Activated CD8-positive, alpha-beta memory T cell treated with anti-CD3 and anti-CD28 coated beads, Interleukin-2, amount 10 ng/mL, durations not matched to agents 7 days and 5 days (primary cell): ENCODE results near the gene TNRC6C. TPM values are rescaled to one million over a fixed set of nuclear protein-coding genes. Genes with fewer than 3 reads are reported as not detected.

Source experiments
- ATAC-seq: fragments of 150-1000 bp; cut with Tn5 transposase; one replicate; pipeline ENCODE4 v1.10.0; 2021; ENCODE audit warnings: moderate library complexity
- CTCF ChIA-PET: fragments of 350-600 bp; sonication (Branson Sonifier 250); formaldehyde crosslinking; loops from one replicate; lab custom pipeline; 2021; ENCODE audit warnings: antibody characterized with exemption; lab: Charles Lee
- DNase-seq: peaks from one replicate; pipeline ENCODE4 v3.0.0-alpha.2; 2020
- H3K27ac Mint-ChIP-seq: one replicate; pipeline ENCODE4 v1.8.0; 2021; ENCODE audit warnings: mild to moderate bottlenecking, mixed read lengths
- H3K27me3 Mint-ChIP-seq: one replicate; pipeline ENCODE4 v1.8.0; 2021; ENCODE audit warnings: mixed read lengths
- H3K36me3 Mint-ChIP-seq: one replicate; pipeline ENCODE4 v1.8.0; 2021; ENCODE audit warnings: mild to moderate bottlenecking, mixed read lengths
- H3K4me1 Mint-ChIP-seq: one replicate; pipeline ENCODE4 v1.8.0; 2021; ENCODE audit warnings: mixed read lengths
- H3K4me3 Mint-ChIP-seq: one replicate; pipeline ENCODE4 v1.8.0; 2021; ENCODE audit warnings: mild to moderate bottlenecking, moderate library complexity, mixed read lengths
- H3K9me3 Mint-ChIP-seq: one replicate; pipeline ENCODE4 v1.8.0; 2022; ENCODE audit warnings: low read depth, mixed read lengths
- total RNA-seq, 2 experiments: library from RNA; stranded (reverse); gene quantifications; one replicate each; pipeline ENCODE4 v1.2.3, GENCODE V29; 2021

The TNRC6C gene
- total RNA-seq, 2 experiments from 2014 or later = 24.9 to 39.3 TPM

- CTCF ChIA-PET = no interaction called here
- Mint-ChIP-seq H3K4me3 (no peak overlapping the region), H3K36me3 (no peaks in the 10 kb centered on the region), H3K4me1 (no peaks in the 10 kb centered on the region), H3K27me3 (peaks cover 12% of the 10 kb centered on the region), H3K27ac (no peak overlapping the region), H3K9me3 (no peaks in the 10 kb centered on the region)
- DNase-seq = no peak
- ATAC-seq = no peak
Observed at GRCh38 chr17:77941004-77941403, 17.5 kb upstream of the TNRC6C start.

GRCh38 chr17:77942112-77942988 is 16.2 kb upstream of the TNRC6C start:
- peaks cover 7% of the 10 kb centered on the region for H3K27me3 Mint-ChIP-seq
- H3K4me1 Mint-ChIP-seq = no peaks in the 10 kb centered on the region
- no peaks in the 10 kb centered on the region for H3K36me3 Mint-ChIP-seq
- CTCF ChIA-PET = no interaction called here
- no peaks in the 10 kb centered on the region for H3K9me3 Mint-ChIP-seq
- DNase-seq (no peak), ATAC-seq (no peak)
- no peak overlapping the region for H3K4me3 Mint-ChIP-seq
- no peak overlapping the region for H3K27ac Mint-ChIP-seq

GRCh38 chr17:77943971-77944370 is 14.5 kb upstream of the TNRC6C start:
- no peak for ATAC-seq
- peaks cover 15% of the 10 kb centered on the region for H3K27me3 Mint-ChIP-seq
- no peaks in the 10 kb centered on the region for H3K9me3 Mint-ChIP-seq
- H3K36me3 Mint-ChIP-seq = no peaks in the 10 kb centered on the region
- H3K4me3 Mint-ChIP-seq = no peak overlapping the region
- no peaks in the 10 kb centered on the region for H3K4me1 Mint-ChIP-seq
- CTCF ChIA-PET = no interaction called here
- no peak overlapping the region for H3K27ac Mint-ChIP-seq
- no peak for DNase-seq

- no peaks in the 10 kb centered on the region for H3K9me3 Mint-ChIP-seq
Observed at GRCh38 chr17:77944390-77945222, 13.9 kb upstream of the TNRC6C start.

GRCh38 chr17:77946900-77947645 is 11.4 kb upstream of the TNRC6C start:
- CTCF ChIA-PET = no interaction called here
- DNase-seq = no peak
- ATAC-seq = no peak
- H3K36me3 Mint-ChIP-seq = no peaks in the 10 kb centered on the region
- H3K4me1 Mint-ChIP-seq = peaks cover 2% of the 10 kb centered on the region
- no peak overlapping the region for H3K27ac Mint-ChIP-seq
- H3K27me3 Mint-ChIP-seq = peaks cover 28% of the 10 kb centered on the region
- H3K4me3 Mint-ChIP-seq = no peak overlapping the region
- no peaks in the 10 kb centered on the region for H3K9me3 Mint-ChIP-seq

More at GRCh38 chr17:77944390-77945222, 13.9 kb upstream of the TNRC6C start:
- H3K4me1 Mint-ChIP-seq = no peaks in the 10 kb centered on the region
- no peak for DNase-seq
- no peaks in the 10 kb centered on the region for H3K36me3 Mint-ChIP-seq
- no peak for ATAC-seq
- peaks cover 20% of the 10 kb centered on the region for H3K27me3 Mint-ChIP-seq
- CTCF ChIA-PET = no interaction called here
- H3K4me3 Mint-ChIP-seq = no peak overlapping the region
- H3K27ac Mint-ChIP-seq = no peak overlapping the region

- CTCF ChIA-PET = no interaction called here
- H3K4me3 Mint-ChIP-seq = no peak overlapping the region
- no peaks in the 10 kb centered on the region for H3K9me3 Mint-ChIP-seq
- ATAC-seq = no peak
- peaks cover 44% of the 10 kb centered on the region for H3K27me3 Mint-ChIP-seq
- no peak overlapping the region for H3K27ac Mint-ChIP-seq
- peaks cover 6% of the 10 kb centered on the region for H3K4me1 Mint-ChIP-seq
- H3K36me3 Mint-ChIP-seq = no peaks in the 10 kb centered on the region
- DNase-seq = no peak
Observed at GRCh38 chr17:77948690-77949114, 9.8 kb upstream of the TNRC6C start.

- H3K9me3 Mint-ChIP-seq = no peaks in the 10 kb centered on the region
- no peak for DNase-seq
- no peak overlapping the region for H3K27ac Mint-ChIP-seq
- H3K27me3 Mint-ChIP-seq = peaks cover 63% of the 10 kb centered on the region
- peaks cover 6% of the 10 kb centered on the region for H3K4me1 Mint-ChIP-seq
- CTCF ChIA-PET = no interaction called here
- H3K4me3 Mint-ChIP-seq = no peak overlapping the region
- no peak for ATAC-seq
- no peaks in the 10 kb centered on the region for H3K36me3 Mint-ChIP-seq
Observed at GRCh38 chr17:77951123-77951522, 7.4 kb upstream of the TNRC6C start.

- peaks cover 13% of the 10 kb centered on the region for H3K4me1 Mint-ChIP-seq
Observed at GRCh38 chr17:77952368-77952767, 6.1 kb upstream of the TNRC6C start.

GRCh38 chr17:77957235-77957856 is 1.2 kb upstream of the TNRC6C start:
- peaks cover 31% of the 10 kb centered on the region for H3K4me1 Mint-ChIP-seq
- no peaks in the 10 kb centered on the region for H3K9me3 Mint-ChIP-seq
- peak overlapping the region; percentile 84 for H3K4me3 Mint-ChIP-seq
- peaks cover 7% of the 10 kb centered on the region for H3K36me3 Mint-ChIP-seq
- peaks cover 41% of the 10 kb centered on the region for H3K27me3 Mint-ChIP-seq
- ATAC-seq (no peak), DNase-seq (no peak)
- CTCF ChIA-PET = interaction anchor here (0.9 to 2.6 kb wide), 4 partner anchors 8 to 420 kb away, joined by 3 to 14 read pairs (median 8); no protein-coding TSS in a partner anchor
- peak overlapping the region; percentile 73 for H3K27ac Mint-ChIP-seq

More at GRCh38 chr17:77952368-77952767, 6.1 kb upstream of the TNRC6C start:
- DNase-seq (no peak), ATAC-seq (no peak)
- H3K27me3 Mint-ChIP-seq = peaks cover 67% of the 10 kb centered on the region
- H3K27ac Mint-ChIP-seq = no peak overlapping the region
- no peaks in the 10 kb centered on the region for H3K36me3 Mint-ChIP-seq
- H3K4me3 Mint-ChIP-seq = no peak overlapping the region
- H3K9me3 Mint-ChIP-seq = no peaks in the 10 kb centered on the region
- CTCF ChIA-PET = no interaction called here

GRCh38 chr17:77958716-77959125 is 218 bp downstream of the TNRC6C start:
- Mint-ChIP-seq H3K36me3 (peaks cover 9% of the 10 kb centered on the region), H3K27me3 (peaks cover 28% of the 10 kb centered on the region), H3K9me3 (no peaks in the 10 kb centered on the region), H3K27ac (no peak overlapping the region), H3K4me3 (peak overlapping the region; percentile 84), H3K4me1 (peaks cover 42% of the 10 kb centered on the region)
- ATAC-seq = no peak
- DNase-seq = no peak
- CTCF ChIA-PET = interaction anchor here (0.8 to 2.6 kb wide), 12 partner anchors 56 to 559 kb away, joined by 3 to 14 read pairs (median 4); no protein-coding TSS in a partner anchor

GRCh38 chr17:77959126-77959925 is 823 bp downstream of the TNRC6C start:
- ATAC-seq = no peak
- CTCF ChIA-PET = interaction anchor here (0.7 to 2.6 kb wide), 4 partner anchors 67 to 417 kb away, joined by 3 to 14 read pairs (median 4); no protein-coding TSS in a partner anchor
- DNase-seq = peak; percentile 58
- H3K4me1 Mint-ChIP-seq = peaks cover 47% of the 10 kb centered on the region
- H3K4me3 Mint-ChIP-seq = peak overlapping the region; percentile 80
- peaks cover 9% of the 10 kb centered on the region for H3K36me3 Mint-ChIP-seq
- peak overlapping the region; percentile 75 for H3K27ac Mint-ChIP-seq
- H3K9me3 Mint-ChIP-seq = no peaks in the 10 kb centered on the region
- H3K27me3 Mint-ChIP-seq = peaks cover 25% of the 10 kb centered on the region
